Measurements from ENCODE around the gene RTKN2.

DNA sequence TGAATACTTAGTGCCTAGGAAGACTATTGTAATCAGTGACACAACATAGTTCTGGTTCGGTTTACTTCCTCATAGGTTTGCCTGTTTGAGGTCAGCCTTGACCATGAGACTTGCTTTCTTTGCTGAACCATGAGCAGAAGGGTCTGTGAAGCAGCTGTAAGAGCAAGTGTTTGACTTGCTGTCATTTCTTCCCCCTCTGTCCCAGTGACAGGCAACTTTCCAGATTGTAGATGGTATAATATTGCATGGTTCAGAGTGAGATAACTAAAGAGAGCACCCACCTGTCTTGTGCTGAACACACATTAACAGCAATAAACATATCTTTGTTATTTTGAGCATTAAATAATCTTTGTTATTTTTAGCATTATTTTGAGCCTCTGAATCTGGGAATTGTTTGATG is 9.3 kb upstream of the RTKN2 start:
- TF ChIP-seq POLR2A (IDR thresholded peaks at IDR 0.05) = no peak
- TF ChIP-seq, protein P1, sequence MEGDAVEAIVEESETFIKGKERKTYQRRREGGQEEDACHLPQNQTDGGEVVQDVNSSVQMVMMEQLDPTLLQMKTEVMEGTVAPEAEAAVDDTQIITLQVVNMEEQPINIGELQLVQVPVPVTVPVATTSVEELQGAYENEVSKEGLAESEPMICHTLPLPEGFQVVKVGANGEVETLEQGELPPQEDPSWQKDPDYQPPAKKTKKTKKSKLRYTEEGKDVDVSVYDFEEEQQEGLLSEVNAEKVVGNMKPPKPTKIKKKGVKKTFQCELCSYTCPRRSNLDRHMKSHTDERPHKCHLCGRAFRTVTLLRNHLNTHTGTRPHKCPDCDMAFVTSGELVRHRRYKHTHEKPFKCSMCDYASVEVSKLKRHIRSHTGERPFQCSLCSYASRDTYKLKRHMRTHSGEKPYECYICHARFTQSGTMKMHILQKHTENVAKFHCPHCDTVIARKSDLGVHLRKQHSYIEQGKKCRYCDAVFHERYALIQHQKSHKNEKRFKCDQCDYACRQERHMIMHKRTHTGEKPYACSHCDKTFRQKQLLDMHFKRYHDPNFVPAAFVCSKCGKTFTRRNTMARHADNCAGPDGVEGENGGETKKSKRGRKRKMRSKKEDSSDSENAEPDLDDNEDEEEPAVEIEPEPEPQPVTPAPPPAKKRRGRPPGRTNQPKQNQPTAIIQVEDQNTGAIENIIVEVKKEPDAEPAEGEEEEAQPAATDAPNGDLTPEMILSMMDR (IDR thresholded peaks at IDR 0.05) = no peak
